PC-9 (cell line): ENCODE results near the gene GPM6B.

ENCODE experiments used
- EZH2 ChIP-seq: fragments of 200-600 bp; sonication (generic); IDR thresholded peaks from 2 replicates; pipeline ENCODE4 v1.8.0; 2017; ENCODE audit warnings: antibody characterized with exemption, low read depth
- TF ChIP-seq, protein P1 (sequence below): fragments of 200-600 bp; sonication (generic); conservative IDR thresholded peaks from 2 replicates; pipeline ENCODE4 v1.6.1; 2017; ENCODE audit warnings: mixed run types, antibody characterized with exemption, mild to moderate bottlenecking, moderate library complexity

DNA sequence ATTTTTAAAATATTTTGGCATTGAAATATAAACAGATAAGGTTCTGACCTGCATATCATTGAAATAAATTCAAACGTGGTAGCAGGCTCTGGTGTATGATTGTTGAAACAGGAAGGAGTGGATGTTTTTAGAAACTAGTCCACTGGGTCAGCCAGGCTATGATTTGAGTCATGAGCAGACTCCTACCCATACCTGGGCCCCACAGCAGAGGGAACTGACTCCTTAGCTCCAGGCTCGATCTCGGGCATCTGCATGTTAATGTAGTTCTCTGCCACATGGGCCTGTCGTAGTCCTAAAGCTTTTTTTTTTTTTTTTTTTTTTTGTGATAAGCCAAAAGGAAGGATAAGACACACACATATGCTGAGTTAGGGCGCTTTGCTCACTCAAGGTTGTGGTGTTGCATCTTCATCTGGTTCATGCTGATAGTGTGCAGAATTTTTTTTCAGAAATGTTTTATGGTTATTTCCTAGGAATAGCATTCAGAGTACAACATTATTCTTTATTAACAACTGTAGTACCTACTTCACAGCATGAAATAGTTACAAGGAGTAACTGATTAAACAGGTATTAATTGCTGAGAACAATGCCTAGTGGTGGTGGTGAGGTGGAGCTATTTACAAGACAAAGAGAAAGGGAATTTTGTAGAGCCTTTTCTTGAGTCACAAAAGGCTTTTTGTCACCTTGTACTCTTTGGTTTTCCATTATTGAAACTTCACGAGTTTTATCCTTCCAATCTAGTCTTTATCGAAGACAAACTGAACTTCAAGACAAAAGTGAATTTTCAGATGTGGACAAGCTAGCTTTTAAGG lies 55.1 kb downstream of the GPM6B start:
- TF ChIP-seq, protein P1, sequence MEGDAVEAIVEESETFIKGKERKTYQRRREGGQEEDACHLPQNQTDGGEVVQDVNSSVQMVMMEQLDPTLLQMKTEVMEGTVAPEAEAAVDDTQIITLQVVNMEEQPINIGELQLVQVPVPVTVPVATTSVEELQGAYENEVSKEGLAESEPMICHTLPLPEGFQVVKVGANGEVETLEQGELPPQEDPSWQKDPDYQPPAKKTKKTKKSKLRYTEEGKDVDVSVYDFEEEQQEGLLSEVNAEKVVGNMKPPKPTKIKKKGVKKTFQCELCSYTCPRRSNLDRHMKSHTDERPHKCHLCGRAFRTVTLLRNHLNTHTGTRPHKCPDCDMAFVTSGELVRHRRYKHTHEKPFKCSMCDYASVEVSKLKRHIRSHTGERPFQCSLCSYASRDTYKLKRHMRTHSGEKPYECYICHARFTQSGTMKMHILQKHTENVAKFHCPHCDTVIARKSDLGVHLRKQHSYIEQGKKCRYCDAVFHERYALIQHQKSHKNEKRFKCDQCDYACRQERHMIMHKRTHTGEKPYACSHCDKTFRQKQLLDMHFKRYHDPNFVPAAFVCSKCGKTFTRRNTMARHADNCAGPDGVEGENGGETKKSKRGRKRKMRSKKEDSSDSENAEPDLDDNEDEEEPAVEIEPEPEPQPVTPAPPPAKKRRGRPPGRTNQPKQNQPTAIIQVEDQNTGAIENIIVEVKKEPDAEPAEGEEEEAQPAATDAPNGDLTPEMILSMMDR: no peak
- TF ChIP-seq EZH2: no peak
